Naive thymus-derived CD4-positive, alpha-beta T cell (primary cell): ENCODE data around the gene NHLRC3. TPM values are rescaled to one million over a fixed set of nuclear protein-coding genes. Genes with fewer than 3 reads are reported as not detected.
"Not testable (repeated sequence)": the region's sequence is repeated elsewhere in the genome, so short reads cannot be mapped to it uniquely, and the experiment has no call there.

Source experiments
- ATAC-seq: fragments of 150-1000 bp; cut with Tn5 transposase; 2 replicates; pipeline ENCODE4 v1.10.0; 2021; ENCODE audit warnings: mild to moderate bottlenecking, moderate library complexity
- CTCF ChIA-PET: fragments of 350-600 bp; sonication (Branson Sonifier 250); formaldehyde crosslinking; loops from one replicate; lab custom pipeline; 2021; ENCODE audit warnings: antibody characterized with exemption; lab: Charles Lee
- POLR2A ChIA-PET: fragments of 350-600 bp; sonication (Branson Sonifier 250); formaldehyde crosslinking; loops from one replicate; lab custom pipeline; 2021; ENCODE audit warnings: antibody characterized with exemption, inconsistent platforms; lab: Charles Lee
- DNase-seq, 9 donors: peaks; one replicate each; pipeline versions ENCODE4 v3.0.0 to v3.0.0-alpha.2; 2020 to 2022; ENCODE audit warnings: mixed read lengths in 1 of 9
- H3K27ac ChIP-seq: one replicate; pipeline ENCODE4 v1.7.0; 2013; ENCODE audit warnings: mild to moderate bottlenecking, low read depth, low read length, moderate library complexity
- H3K27me3 ChIP-seq, 2 donors: one replicate each; pipeline ENCODE4 v1.7.0; 2013; ENCODE audit warnings: low read length in 2 of 2, mild to moderate bottlenecking in 2 of 2, moderate library complexity in 2 of 2; ENCODE audit not compliant: control insufficient read depth in 2 of 2, insufficient read depth in 2 of 2
- H3K36me3 ChIP-seq, 3 experiments: 1 replicate in 2 of 3; 2 replicates in 1 of 3; pipeline ENCODE4 v1.7.0; 2013; ENCODE audit warnings: low read length in 3 of 3, mild to moderate bottlenecking in 3 of 3, moderate library complexity in 1 of 3; ENCODE audit not compliant: insufficient read depth in 3 of 3, control insufficient read depth in 2 of 3
- H3K4me1 ChIP-seq, 2 donors: one replicate each; pipeline ENCODE4 v1.7.0; 2013; ENCODE audit warnings: low read length in 2 of 2, mild to moderate bottlenecking in 2 of 2, moderate library complexity in 1 of 2; ENCODE audit not compliant: control insufficient read depth in 2 of 2, insufficient read depth in 2 of 2
- H3K4me3 ChIP-seq: 2 replicates; pipeline ENCODE4 v1.7.0; 2013; ENCODE audit warnings: mild to moderate bottlenecking, low read length
- H3K9me3 ChIP-seq, 3 experiments: 1 replicate in 2 of 3; 2 replicates in 1 of 3; pipeline ENCODE4 v1.7.0; 2013; ENCODE audit warnings: low read length in 3 of 3; ENCODE audit not compliant: control insufficient read depth in 2 of 3
- H3K27ac Mint-ChIP-seq, 9 donors: one replicate each; pipeline ENCODE4 v1.8.0; 2020 to 2022; ENCODE audit warnings: mixed read lengths in 9 of 9, mild to moderate bottlenecking in 8 of 9, moderate library complexity in 5 of 9, inconsistent platforms in 2 of 9
- H3K27me3 Mint-ChIP-seq, 5 donors: one replicate each; pipeline ENCODE4 v1.8.0; 2021 to 2022; ENCODE audit warnings: mixed read lengths in 5 of 5, mild to moderate bottlenecking in 1 of 5
- H3K36me3 Mint-ChIP-seq, 5 donors: one replicate each; pipeline ENCODE4 v1.8.0; 2020 to 2022; ENCODE audit warnings: mixed read lengths in 5 of 5, mild to moderate bottlenecking in 3 of 5, inconsistent platforms in 1 of 5
- H3K4me1 Mint-ChIP-seq, 7 donors: one replicate each; pipeline ENCODE4 v1.8.0; 2020 to 2022; ENCODE audit warnings: mixed read lengths in 7 of 7, mild to moderate bottlenecking in 3 of 7, inconsistent platforms in 1 of 7
- H3K4me3 Mint-ChIP-seq, 10 donors: one replicate each; pipeline ENCODE4 v1.8.0; 2020 to 2022; ENCODE audit warnings: mild to moderate bottlenecking in 10 of 10, mixed read lengths in 10 of 10, moderate library complexity in 6 of 10, inconsistent platforms in 2 of 10
- H3K9me3 Mint-ChIP-seq, 11 donors: one replicate each; pipeline ENCODE4 v1.8.0; 2020 to 2022; ENCODE audit warnings: mixed read lengths in 11 of 11, mild to moderate bottlenecking in 4 of 11, inconsistent platforms in 1 of 11, moderate library complexity in 1 of 11
- intact Hi-C, 2 donors: fragments of 100-400 bp; cut with micrococcal nuclease; formaldehyde crosslinking; loops; one replicate each; pipeline ENCODE4 v1.15.1; 2023
- polyA plus RNA-seq, 2 donors: library from polyadenylated mRNA; unstranded; fragments of 300-500 nt; fragmentation: Illumina TruSeq; gene quantifications; one replicate each; pipeline ENCODE4 v1.2.3, GENCODE V29; 2021
- total RNA-seq, 6 experiments: library from RNA in 5 of 6; stranded (reverse) in 5 of 6; gene quantifications; 1 replicate in 5 of 6; 2 replicates in 1 of 6; pipeline ENCODE4 v1.2.3 and lab custom pipeline; 2021 to 2026

Gene NHLRC3
- 10 to 100 TPM; 13.0 to 30.6 (median 23.6) TPM for total RNA-seq
- 1 to 10 TPM; 3.4 to 4.8 TPM for polyA plus RNA-seq
- total RNA-seq (lab: John Stamatoyannopoulos, UW): 13.1 reads per million, percentile 41 among the genes with 10 or more reads in this experiment

GRCh38 chr13:39037880-39038568 is at the start of gene NHLRC3, which contains the start of gene PROSER1:
Gene NHLRC3, plus strand, starts transcription at chr13:39038456. Its CDS starts 184 bp downstream, at chr13:39038640.
Gene PROSER1, minus strand, starts transcription at chr13:39038089. Its CDS starts 847 bp downstream, at chr13:39037242.
- H3K27me3 Mint-ChIP-seq: no peaks in the 10 kb centered on the region
- DNase-seq (peak; percentile 60 to 86 (median 78)), ATAC-seq (peak; percentile 87)
- intact Hi-C loops: loop anchor here (1.0 to 10.0 kb wide), 12 partner anchors 21 to 1979 kb away; partner anchors contain the start of genes COG6 (in 2 of the 2), MRPS31 (in 2 of the 2), SUPT20H (in 2 of the 2) and UFM1 (in 2 of the 2)
- Histone ChIP-seq H3K27ac (peak within 1 kb of the TSS; percentile 82), H3K4me3 (peak within 1 kb of the TSS; percentile 95), H3K36me3 (peaks cover 0 to 12% (median 0%) of the 10 kb centered on the region in 3 experiments), H3K27me3 (no peaks in the 10 kb centered on the region), H3K4me1 (peaks cover 7 to 28% of the 10 kb centered on the region in 2 donors), H3K9me3 (no peaks in the 10 kb centered on the region)
- peaks cover 0 to 8% (median 0%) of the 10 kb centered on the region in 5 donors for H3K36me3 Mint-ChIP-seq
- H3K4me3 Mint-ChIP-seq: peak within 1 kb of the TSS; percentile 92 to 99 (median 96)
- peaks cover 36 to 78% (median 65%) of the 10 kb centered on the region in 7 donors for H3K4me1 Mint-ChIP-seq
- ChIA-PET CTCF (no interaction called here), POLR2A (interaction anchor here (1.0 to 3.0 kb wide), 6 partner anchors 9 to 1978 kb away, joined by 3 to 14 read pairs (median 6); partner anchors contain the start of genes SUPT20H and UFM1)
- H3K27ac Mint-ChIP-seq: peak within 1 kb of the TSS; percentile 92 to 97 (median 95)
- no peaks in the 10 kb centered on the region for H3K9me3 Mint-ChIP-seq

- no peaks in the 10 kb centered on the region for H3K36me3 Mint-ChIP-seq
- no peaks in the 10 kb centered on the region for H3K36me3 ChIP-seq
- ChIA-PET CTCF (no interaction called here), POLR2A (no interaction called here)
- DNase-seq (no peak), ATAC-seq (no peak)
- H3K27me3 Mint-ChIP-seq: peaks cover 0 to 10% (median 0%) of the 10 kb centered on the region in 5 donors
- H3K4me3 ChIP-seq: no peak within 1 kb of the TSS
- no peaks in the 10 kb centered on the region for H3K4me1 Mint-ChIP-seq
- no peaks in the 10 kb centered on the region for H3K9me3 ChIP-seq
- peak within 1 kb of the TSS in 1 of 9 donors; percentile 35 for H3K27ac Mint-ChIP-seq
- no peaks in the 10 kb centered on the region for H3K4me1 ChIP-seq
- H3K4me3 Mint-ChIP-seq: no peak within 1 kb of the TSS
- no peaks in the 10 kb centered on the region for H3K27me3 ChIP-seq
- no peak within 1 kb of the TSS for H3K27ac ChIP-seq
- no peaks in the 10 kb centered on the region for H3K9me3 Mint-ChIP-seq
- intact Hi-C loops: no loop called here
Observed at GRCh38 chr13:38990693-38991092, 47.6 kb upstream of the NHLRC3 start, which contains the start of gene STOML3. Gene STOML3, minus strand, starts transcription at chr13:38990831. Its CDS starts 110 bp downstream, at chr13:38990721.

GRCh38 chr13:38993381-38993780 is 44.9 kb upstream of the NHLRC3 start:
- ATAC-seq (no peak), DNase-seq (no peak)
- intact Hi-C loops: no loop called here
- H3K27me3 Mint-ChIP-seq: peaks cover 0 to 6% (median 0%) of the 10 kb centered on the region in 5 donors
- Histone ChIP-seq H3K27me3 (no peaks in the 10 kb centered on the region), H3K36me3 (no peaks in the 10 kb centered on the region), H3K27ac (no peak overlapping the region), H3K4me3 (no peak overlapping the region), H3K9me3 (no peaks in the 10 kb centered on the region), H3K4me1 (no peaks in the 10 kb centered on the region)
- ChIA-PET CTCF (no interaction called here), POLR2A (no interaction called here)
- no peaks in the 10 kb centered on the region for H3K9me3 Mint-ChIP-seq
- H3K27ac Mint-ChIP-seq: no peak overlapping the region
- no peaks in the 10 kb centered on the region for H3K36me3 Mint-ChIP-seq
- H3K4me1 Mint-ChIP-seq: no peaks in the 10 kb centered on the region
- H3K4me3 Mint-ChIP-seq: no peak overlapping the region

- DNase-seq (no peak), ATAC-seq (no peak)
- H3K27ac ChIP-seq: no peak overlapping the region
- Mint-ChIP-seq H3K4me1 (no peaks in the 10 kb centered on the region), H3K9me3 (no peaks in the 10 kb centered on the region), H3K27me3 (peaks cover 0 to 7% (median 0%) of the 10 kb centered on the region in 5 donors), H3K4me3 (no peak overlapping the region), H3K27ac (no peak overlapping the region), H3K36me3 (no peaks in the 10 kb centered on the region)
- H3K36me3 ChIP-seq: no peaks in the 10 kb centered on the region
- ChIA-PET POLR2A (no interaction called here), CTCF (no interaction called here)
- H3K4me1 ChIP-seq: no peaks in the 10 kb centered on the region
- H3K27me3 ChIP-seq: no peaks in the 10 kb centered on the region
- H3K9me3 ChIP-seq: no peaks in the 10 kb centered on the region
- intact Hi-C loops: no loop called here
- H3K4me3 ChIP-seq: no peak overlapping the region
Observed at GRCh38 chr13:38998739-38999138, 39.5 kb upstream of the NHLRC3 start.

- intact Hi-C loops, ATAC-seq, H3K4me3 ChIP-seq, H3K27ac Mint-ChIP-seq, DNase-seq, H3K36me3 ChIP-seq, H3K27ac ChIP-seq, H3K27me3 Mint-ChIP-seq, CTCF ChIA-PET, H3K9me3 ChIP-seq, H3K27me3 ChIP-seq, H3K4me1 Mint-ChIP-seq, H3K4me3 Mint-ChIP-seq, H3K4me1 ChIP-seq: not testable (repeated sequence)
- Mint-ChIP-seq H3K36me3 (peaks cover 8 to 30% (median 24%) of the 10 kb centered on the region in 5 donors), H3K9me3 (peaks cover 0 to 12% (median 0%) of the 10 kb centered on the region in 11 donors)
- POLR2A ChIA-PET: interaction anchor here (0.6 kb wide), 1 partner anchor 553 kb away, joined by 5 read pairs; no protein-coding TSS in a partner anchor
Observed at GRCh38 chr13:39006371-39007111, 31.7 kb upstream of the NHLRC3 start.

GRCh38 chr13:39012608-39013007 is 25.6 kb upstream of the NHLRC3 start:
- H3K4me1 ChIP-seq: no peaks in the 10 kb centered on the region
- H3K27me3 Mint-ChIP-seq: no peaks in the 10 kb centered on the region
- H3K4me3 ChIP-seq: no peak overlapping the region
- intact Hi-C loops: no loop called here
- no peaks in the 10 kb centered on the region for H3K9me3 ChIP-seq
- ChIA-PET CTCF (no interaction called here), POLR2A (no interaction called here)
- DNase-seq: no peak
- H3K4me1 Mint-ChIP-seq: peaks cover 0 to 10% (median 0%) of the 10 kb centered on the region in 7 donors
- peaks cover 9 to 59% (median 30%) of the 10 kb centered on the region in 3 experiments for H3K36me3 ChIP-seq
- H3K27ac Mint-ChIP-seq: peak overlapping the region in 1 of 9 donors; percentile 26
- H3K9me3 Mint-ChIP-seq: peaks cover 0 to 4% (median 0%) of the 10 kb centered on the region in 11 donors
- no peak overlapping the region for H3K27ac ChIP-seq
- no peaks in the 10 kb centered on the region for H3K27me3 ChIP-seq
- H3K36me3 Mint-ChIP-seq: peaks cover 29 to 69% (median 49%) of the 10 kb centered on the region in 5 donors
- no peak for ATAC-seq
- H3K4me3 Mint-ChIP-seq: no peak overlapping the region
